GM19193 (cell line): ENCODE measurements around the gene KIAA2012.

ENCODE experiments used
- POLR2A ChIP-seq: IDR thresholded peaks from 4 replicates; pipeline ENCODE4 v1.6.1; 2011; ENCODE audit not compliant: insufficient read depth, insufficient read length; ENCODE audit errors: extremely low read depth

KIAA2012 gene

DNA sequence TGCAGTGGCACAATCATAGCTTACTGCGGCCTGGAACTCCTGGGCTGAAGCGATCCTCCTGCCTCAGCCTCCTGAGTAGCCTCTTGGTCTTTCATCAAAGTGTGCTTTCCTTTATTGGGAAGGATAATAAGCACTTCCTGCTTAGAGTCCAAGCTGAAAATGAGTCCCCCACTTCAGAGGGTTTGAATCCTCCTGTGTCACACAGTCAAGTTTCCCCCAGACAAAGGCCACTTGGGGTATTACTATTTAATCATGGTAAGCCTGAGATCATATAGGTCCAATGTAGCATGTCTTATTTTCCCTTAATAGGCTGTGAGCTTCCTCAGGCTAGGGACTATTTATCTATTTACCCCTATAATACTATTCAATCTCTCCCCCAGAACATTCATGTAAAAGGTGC lies 11.4 kb upstream of the KIAA2012 start:
- TF ChIP-seq POLR2A = no peak

DNA sequence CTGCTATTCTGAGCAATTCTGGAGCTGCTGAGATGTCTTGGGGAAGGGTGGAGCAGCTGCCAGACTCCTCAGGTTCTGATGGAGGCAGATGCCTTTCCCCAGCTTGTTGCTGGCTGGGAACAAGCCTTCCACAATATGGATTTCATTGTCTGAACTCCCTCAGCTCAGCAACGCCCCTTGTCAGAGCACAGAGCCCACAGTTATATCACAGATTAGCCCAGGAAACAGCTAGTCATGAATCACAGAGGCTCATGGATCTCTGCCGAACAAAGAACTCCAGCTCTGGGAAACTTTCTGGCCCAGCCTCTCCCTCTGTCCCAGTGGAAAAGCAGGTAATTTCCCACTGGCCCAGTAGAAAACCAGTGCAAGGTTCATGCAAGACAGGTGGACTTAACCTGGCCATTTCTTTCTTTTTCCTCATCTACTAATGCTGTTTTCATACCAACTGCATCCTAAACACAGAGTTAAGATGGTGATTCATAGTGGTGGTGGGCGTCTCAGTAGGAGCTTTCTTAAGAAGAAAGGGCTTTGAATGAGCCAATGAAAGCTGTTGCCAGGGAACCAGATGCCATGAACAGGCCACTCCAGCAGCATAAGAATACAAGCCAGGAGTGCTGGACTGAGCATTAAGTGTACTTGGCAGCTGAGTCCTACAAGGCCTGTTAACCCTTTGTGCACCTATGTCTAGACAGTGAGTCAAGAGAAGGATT lies 8.7 kb upstream of the KIAA2012 start:
- no peak for TF ChIP-seq POLR2A

DNA sequence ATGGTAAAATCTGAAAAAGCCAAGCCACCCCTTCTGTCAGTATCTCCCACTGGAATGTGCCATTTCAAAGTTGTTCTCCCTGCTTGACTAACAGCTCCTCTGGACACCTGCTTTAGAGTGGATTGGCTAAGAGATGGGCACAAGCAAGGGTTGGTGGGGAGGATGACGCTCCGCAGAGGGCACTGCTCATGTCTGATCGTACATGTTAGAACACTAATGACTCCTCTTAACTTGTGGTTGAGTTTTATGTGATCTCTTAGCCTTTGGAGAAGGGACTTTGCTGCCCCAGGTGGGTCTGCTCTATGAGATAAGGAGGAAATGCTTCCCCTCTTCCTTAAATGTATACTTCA lies 8.2 kb upstream of the KIAA2012 start:
- no peak for TF ChIP-seq POLR2A

DNA sequence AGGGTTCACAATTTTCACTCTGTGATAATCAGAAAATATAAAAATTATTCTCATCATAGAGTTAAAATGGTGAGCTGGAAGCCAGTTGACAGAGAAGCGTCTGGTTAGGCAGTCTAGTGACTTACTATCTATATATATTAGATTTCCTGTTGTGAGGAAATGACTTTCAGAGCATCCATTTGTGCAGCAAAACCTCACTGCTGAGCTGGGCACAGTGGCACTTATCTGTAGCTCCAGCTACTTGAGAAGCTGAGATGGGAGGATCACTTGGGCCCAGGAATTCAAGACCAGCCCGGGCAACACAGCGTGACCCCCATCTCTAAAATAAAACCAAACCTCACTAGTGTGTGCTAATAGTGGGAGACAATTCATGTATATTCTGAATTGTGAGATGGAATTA lies 7.2 kb upstream of the KIAA2012 start:
- no peak for TF ChIP-seq POLR2A

DNA sequence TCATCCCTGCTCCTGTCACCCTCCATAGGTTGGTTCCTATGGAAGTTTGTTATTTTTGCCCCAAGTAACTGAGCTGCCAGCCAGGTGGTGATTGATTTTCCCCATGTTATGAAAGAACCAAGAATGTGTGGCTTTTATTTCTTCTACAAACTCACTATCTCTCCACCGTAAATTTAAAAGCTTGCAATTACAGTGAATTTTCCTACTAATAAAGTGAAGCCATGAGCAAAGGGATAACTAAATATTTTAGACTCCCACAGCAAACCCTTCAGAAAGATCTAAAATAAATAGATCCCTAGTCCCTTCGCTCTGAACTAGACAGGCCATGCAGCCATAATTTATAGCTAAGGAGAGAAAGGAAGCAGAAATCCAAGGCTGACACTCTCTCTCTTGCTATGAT lies 6.2 kb upstream of the KIAA2012 start:
- TF ChIP-seq POLR2A = no peak

DNA sequence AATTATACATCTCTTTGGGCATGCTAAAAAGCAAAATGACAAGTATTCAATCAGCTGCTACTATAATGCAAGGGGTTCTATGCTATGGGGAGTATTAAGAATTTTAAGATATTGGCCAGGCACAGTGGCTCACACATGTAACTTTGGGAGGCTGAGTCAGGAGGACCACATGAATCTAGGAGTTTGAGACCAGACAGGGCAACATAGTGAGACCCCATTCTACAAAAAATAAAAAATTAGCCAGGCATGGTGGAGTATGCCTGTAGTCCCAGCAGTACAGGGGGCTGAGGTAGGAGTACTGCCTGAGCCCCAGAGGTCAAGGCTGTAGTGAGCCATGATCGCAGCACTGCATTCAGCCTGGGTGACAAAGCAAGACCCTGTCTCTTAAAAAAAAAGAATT lies 5.5 kb upstream of the KIAA2012 start:
- TF ChIP-seq POLR2A = no peak

DNA sequence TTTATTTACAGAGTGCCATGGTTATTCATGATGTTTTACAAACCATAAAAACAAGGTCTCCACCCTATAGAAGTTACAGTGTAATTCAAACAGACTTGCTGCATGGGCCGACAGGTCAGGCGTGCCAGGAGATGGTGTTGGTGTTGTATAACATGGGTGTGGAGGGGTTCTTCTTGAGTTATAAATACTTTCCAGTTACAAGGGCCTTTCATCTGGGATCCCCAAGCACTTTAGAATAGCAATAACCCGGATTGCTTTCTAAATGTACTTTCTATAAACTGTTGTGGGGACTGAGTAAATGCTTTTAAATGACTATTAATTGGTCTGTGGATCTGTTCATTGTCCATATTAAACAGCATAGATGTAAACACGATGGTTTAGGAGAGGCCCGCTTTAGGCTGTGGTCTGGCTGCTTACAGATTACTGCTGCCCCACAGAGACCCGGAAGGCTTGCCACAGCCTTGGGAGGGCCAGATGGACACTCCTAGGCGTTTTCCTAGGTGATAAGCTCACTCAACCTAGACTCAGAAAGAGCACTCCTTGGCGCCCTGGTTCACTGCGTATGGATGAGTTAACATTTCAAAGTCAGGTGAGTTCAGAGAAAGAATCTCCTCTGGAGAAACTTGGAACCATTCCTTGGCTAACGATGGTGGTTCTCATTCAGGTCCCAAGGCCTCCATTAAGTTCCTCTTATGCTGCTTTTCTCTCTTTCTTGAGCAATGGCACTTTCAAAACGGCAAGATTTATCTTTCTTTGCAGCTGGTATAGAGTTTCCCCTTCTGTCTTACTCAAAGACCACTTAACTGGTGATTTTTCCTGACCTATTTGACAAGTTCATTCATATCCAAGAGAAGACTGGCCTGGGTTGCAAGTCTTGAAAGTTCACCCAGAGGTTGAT lies 3.6 kb upstream of the KIAA2012 start:
- no peak for TF ChIP-seq POLR2A

DNA sequence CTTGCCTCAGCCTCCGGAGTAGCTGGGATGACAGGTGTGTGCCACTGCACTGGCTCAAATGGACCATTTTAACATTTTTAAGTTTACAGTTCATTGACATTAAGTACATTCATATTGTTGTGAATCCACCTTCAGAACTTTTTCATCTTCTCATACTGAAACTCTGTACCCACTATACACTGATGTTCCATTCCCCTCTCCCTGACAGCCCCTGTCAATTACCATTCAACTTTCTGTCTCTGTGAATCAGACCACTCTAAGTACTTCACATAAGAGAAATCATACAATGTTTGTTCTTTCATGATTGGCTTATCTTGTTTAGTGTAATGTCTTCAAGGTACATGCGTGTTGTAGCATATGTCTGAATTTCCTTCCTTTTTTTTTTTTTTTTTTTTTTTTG lies 1.9 kb upstream of the KIAA2012 start:
- TF ChIP-seq POLR2A = no peak

DNA sequence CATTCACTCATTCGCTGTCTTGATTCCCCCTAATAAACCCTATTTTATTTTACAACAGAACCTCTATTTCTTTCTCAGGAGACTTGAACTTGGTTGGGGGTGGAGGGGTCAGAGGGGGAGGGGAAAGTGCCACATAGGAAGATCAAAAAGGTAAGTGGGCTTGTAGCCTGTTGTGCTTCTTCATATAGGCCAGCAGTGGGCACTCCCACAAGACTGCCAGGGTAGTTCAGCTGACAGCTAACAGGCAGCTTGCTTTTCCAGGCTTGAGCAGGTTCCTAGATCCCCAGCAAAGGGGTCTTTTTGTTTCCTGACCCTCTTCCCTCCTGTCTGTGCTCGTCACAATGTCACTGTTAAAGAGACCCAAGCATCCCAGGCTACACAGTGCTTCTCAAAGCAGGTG lies 829 bp upstream of the KIAA2012 start:
- no peak for TF ChIP-seq POLR2A

DNA sequence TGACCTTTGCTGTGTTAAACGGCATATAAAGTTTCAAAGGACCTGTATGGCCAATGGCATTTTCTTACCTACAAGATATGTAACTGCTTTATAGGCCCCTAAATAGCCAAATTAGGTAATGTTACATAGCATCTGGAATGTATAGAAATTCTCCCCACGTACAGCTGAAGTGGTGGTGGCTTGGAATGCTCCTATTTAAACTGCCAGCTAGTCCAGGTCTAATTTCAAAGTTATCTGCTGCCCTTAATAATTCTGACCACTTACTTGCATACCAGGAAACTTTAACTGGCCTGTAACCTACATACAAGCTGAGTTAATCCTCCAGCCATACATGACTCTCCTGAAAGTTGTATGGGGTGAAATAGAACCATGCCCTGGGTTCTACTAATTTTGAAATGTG lies 1.3 kb downstream of the KIAA2012 start:
- no peak for TF ChIP-seq POLR2A

DNA sequence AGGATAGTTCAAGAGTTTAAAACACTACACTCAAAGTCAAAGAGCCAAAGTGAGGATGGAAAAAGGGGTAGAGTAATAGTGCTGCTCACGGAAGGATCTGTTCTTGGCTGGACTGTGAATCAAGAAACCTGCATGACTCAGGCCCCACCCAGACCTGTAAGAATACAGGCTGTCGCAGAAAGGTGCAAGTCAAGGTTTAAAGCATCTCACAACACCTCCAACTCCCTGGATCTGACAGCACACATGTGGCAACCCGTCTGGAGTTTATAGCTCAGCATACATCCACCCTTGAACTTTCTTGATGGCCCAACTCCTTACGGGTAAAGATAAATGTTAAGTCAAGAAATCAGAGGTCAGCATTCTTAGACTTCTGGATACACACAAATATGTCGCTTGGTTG lies 6.3 kb downstream of the KIAA2012 start:
- no peak for TF ChIP-seq POLR2A

DNA sequence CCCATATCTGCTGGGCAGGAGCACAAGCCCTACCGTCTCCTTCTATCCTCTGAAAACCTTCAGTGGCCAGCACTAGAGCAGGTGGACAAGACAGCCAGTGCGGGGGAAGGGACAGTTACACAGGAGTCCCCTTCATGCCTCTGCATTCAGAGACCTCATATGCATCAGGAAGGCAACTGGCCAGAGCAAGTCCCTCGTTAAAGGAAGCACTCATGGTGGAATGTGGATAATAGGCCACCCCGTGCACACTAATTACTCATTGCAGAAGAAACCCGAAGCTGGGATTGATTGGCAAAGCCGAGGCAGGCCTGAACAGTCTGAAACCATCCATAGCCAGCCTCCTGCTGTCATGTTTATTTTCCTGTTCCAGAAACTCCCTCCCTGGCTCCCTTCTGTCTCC lies 11.2 kb downstream of the KIAA2012 start:
- TF ChIP-seq POLR2A = no peak

DNA sequence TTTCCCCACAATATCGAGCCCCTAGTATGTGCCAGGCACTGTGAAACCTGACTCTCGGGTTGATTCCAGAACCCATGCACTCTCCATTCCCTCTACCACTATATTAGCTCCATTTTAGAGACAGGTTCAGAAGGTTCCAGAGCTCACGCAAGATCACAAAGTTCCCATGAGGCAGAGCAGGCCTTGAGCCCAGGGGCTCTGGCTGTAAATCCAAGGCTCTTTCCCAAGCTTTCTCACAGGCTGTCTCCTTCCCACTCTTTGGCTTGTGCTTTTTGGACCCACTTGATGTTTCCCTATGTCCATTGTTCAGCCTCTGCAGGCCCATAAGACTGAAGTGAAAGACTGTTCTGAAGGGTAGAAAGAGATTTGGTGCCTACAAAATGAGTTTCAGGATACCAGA lies 15.7 kb downstream of the KIAA2012 start:
- TF ChIP-seq POLR2A = no peak

DNA sequence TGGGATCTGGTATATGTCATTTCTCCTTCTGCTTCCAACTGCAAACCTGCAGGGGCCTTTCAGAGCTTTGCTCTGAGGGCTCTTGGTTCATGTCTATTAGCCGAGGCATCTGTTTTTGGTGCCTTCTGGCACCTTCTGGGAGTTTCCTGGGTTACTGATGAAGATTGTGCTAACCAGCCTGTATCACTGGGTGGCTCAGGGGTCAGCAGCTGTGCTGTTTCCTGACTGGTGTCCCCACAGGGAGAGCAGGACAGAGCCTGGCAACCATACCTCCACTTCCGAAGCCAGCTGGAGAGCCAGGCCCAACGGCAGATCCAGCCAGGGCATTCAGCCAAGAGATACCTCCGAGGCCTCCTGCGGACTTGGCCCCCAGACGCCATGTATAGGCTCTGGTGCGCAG lies 17.5 kb downstream of the KIAA2012 start:
- no peak for TF ChIP-seq POLR2A

DNA sequence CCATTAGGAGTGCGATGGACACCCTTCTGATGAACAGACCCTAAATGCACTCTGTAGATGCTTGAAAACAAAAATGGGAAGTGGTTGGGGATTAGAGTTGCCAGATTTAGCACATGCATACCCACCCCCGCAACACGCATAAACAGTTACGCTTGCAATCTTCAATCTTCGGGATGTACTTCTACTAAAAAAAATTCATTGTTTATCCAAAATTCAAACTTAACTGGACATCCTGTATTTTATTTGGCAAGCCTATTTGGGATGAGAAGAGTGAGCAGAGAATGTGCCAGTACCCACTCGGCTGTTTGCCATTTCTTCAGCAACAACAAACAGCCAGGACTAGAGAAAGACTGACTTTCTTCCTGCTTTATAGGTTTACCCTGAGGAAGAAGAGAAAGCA lies 18.4 kb downstream of the KIAA2012 start:
- TF ChIP-seq POLR2A = no peak

DNA sequence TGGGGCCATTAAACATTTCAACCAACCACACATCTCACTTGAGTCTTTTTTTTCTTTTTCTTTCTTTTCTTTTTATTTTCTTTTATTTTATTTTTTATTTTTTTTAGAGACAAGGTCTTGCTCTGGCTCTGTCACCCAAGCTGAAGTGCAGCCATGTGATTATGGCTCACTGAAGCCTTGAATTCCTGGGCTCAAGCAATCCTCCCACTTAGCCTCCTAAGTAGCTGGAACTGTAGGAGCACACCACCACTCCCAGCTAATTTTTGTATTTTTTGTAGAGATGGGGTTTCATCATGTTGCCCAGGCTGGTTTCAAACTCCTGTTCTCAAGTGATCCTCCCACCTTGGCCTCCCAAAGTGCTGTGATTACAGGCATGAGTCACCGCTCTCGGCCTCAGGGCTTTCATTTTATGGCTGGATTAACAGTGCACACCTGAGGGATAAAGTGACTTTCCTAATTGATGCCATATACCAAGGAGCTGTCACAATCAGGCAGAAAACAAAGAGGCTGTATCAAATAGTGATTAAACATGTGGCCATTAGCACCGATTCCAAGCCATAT lies 21.5 kb downstream of the KIAA2012 start:
- TF ChIP-seq POLR2A = no peak

DNA sequence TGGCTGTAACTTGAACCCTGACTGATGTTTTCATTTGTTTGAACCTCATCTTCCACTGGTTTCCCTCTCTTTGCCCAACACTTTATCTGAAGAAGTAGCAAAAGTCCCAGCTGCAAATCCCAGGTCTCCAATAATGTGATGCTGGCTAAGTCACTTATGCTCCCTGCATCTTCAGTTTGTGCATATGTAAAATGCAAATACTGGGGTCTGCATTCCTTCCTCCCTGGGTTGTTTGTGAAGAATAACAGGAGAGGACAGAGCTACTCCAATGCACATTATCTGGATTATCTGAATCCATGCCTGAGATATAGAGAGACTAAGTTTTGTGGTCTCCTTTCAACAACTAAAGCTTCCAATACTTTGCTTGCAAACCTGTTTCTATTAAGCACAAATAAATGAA lies 22.2 kb downstream of the KIAA2012 start:
- TF ChIP-seq POLR2A = no peak

DNA sequence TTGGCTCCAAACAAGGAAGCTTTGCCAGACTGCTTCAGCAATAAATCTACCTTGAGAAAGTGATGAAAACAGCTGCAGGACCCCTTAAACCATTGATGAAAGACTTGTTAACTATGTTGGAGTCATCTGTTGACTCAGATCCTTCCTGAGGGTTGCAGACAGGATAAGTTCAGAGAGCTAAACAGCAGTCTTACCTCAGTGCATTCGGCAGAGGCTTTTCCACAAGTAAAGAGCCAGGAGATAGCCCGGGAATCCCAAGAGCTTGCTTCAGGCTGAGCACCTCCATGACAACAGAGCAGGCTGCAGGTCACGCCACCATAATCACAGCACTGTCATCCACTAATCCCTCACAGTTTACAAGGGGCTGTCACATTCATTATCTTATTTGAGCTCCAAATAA lies 23.7 kb downstream of the KIAA2012 start:
- TF ChIP-seq POLR2A = no peak
